LNCaP clone FGC (cell line): Measurements from ENCODE around the gene ZFYVE9.

Source experiments
- DNase-seq: peaks from one replicate; pipeline ENCODE4 v3.0.0-alpha.2; 2011; ENCODE audit warnings: low read depth
- H3K4me3 ChIP-seq: 2 replicates; pipeline ENCODE4 v1.5.1; 2011; ENCODE audit warnings: mild to moderate bottlenecking, low read depth, low read length, control low read depth
- TF ChIP-seq, protein P1 (sequence below): IDR thresholded peaks from 2 replicates; pipeline ENCODE4 v1.5.1; 2012; ENCODE audit warnings: mild to moderate bottlenecking; ENCODE audit not compliant: control insufficient read depth, insufficient read depth; ENCODE audit errors: extremely low read depth

Gene ZFYVE9

DNA sequence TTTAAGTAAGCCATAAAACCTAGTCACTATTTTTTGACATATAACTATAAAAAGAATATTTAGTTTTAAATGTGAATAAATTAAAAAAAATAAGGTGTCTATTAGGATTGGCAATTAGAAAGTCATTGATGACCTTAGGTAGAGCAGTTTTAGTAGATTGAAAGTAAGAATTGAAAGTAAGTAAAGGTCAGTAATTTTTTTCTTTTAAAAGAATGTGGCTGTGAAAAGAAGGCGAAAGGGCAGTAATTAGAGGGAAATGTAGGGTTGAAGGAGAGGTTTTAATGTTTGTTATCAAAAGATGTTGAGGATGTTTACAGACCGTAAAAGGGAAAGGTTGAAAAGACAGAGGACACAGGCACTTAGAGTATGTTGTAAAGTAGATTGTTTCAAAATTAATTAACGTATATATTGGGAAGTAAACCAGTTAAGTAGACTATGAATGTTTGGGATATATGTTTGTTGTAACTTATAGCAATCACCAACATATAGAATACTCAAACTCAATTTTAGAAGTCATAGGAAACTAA is 41.0 kb downstream of the ZFYVE9 start:
- TF ChIP-seq, protein P1, sequence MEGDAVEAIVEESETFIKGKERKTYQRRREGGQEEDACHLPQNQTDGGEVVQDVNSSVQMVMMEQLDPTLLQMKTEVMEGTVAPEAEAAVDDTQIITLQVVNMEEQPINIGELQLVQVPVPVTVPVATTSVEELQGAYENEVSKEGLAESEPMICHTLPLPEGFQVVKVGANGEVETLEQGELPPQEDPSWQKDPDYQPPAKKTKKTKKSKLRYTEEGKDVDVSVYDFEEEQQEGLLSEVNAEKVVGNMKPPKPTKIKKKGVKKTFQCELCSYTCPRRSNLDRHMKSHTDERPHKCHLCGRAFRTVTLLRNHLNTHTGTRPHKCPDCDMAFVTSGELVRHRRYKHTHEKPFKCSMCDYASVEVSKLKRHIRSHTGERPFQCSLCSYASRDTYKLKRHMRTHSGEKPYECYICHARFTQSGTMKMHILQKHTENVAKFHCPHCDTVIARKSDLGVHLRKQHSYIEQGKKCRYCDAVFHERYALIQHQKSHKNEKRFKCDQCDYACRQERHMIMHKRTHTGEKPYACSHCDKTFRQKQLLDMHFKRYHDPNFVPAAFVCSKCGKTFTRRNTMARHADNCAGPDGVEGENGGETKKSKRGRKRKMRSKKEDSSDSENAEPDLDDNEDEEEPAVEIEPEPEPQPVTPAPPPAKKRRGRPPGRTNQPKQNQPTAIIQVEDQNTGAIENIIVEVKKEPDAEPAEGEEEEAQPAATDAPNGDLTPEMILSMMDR = no peak
- no peak overlapping the region for H3K4me3 ChIP-seq
- no peak for DNase-seq

DNA sequence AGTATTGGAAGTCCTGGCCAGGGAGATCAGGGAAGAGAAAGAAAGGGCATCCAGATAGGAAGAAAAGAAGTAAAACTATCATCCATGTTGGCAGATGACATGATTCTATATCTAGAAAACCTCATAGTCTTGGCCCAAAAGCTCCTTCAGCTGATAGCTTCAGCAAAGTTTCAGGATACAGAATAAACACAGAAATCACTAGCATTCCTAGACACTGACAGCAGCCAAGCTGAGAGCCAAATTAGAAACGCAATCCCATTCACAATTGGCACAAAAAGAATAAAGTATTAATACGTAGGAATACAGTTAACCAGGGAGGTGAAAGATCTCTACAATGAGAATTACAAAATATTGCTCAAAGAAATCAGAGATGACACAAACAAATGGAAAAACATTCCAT is 44.6 kb downstream of the ZFYVE9 start:
- TF ChIP-seq, protein P1 = no peak
- DNase-seq = no peak
- H3K4me3 ChIP-seq = no peak overlapping the region

DNA sequence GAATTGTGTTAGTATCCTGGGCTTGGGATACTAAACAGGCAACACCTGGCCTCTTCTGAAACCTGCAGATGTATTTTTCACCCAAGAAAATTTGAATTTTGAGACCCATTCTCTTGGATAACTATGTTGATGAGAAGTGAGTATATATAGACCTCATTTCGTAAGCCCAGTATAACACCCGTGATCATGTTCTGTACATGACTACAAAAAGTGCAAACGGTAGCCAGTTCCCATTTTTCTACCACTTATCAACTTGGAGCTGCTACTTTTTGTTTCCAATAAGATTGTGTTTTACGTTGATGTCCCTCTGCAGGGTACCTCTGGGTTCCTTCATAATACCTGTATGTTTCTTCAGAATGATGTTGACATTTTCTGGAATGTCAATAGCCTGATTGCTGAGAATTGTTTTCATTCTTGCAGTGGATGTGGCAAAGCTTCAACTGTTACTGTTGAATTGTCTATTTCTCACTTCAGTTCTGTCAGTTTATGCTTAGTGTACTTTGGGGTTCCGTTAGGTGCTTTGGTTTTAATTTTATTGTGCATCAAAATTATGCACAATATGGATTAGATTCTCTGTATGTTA is 48.1 kb downstream of the ZFYVE9 start:
- TF ChIP-seq, protein P1 = no peak
- DNase-seq = no peak
- no peak overlapping the region for H3K4me3 ChIP-seq

DNA sequence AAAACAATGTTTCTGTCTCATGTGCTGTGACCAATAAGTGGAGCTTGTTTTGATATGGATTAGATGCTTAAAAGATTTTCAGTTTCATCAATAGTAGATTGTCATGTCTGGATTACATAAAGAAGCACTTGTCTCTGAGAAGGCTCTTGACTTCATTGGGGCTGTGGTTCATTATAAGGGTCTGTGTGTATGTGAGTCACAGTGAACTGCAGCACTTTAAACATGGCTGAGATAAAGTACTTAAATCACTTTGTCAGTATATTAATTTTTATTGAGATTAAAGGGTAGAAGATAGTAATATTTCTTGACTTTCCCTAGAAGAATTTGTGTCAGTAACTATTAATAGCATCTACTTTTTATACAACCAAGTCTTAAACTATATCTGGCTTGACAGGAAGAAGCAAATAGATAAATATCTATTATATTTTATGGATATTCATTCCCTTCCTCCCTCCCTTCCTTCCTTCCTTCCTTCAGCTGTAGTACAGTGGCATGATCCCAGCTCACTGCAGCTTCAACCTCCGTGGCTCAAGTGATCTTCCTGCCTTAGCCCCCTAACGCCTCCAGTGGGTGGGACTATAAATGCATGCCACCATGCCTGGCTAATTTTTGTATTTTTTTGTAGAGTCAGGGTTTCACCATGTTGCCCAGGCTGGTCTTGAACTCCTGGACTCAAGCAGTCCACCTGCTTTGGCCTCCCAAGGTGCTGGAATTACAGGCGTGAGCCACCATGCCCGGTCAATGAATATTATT is 48.8 kb downstream of the ZFYVE9 start:
- TF ChIP-seq, protein P1 = no peak
- H3K4me3 ChIP-seq = no peak overlapping the region
- no peak for DNase-seq

DNA sequence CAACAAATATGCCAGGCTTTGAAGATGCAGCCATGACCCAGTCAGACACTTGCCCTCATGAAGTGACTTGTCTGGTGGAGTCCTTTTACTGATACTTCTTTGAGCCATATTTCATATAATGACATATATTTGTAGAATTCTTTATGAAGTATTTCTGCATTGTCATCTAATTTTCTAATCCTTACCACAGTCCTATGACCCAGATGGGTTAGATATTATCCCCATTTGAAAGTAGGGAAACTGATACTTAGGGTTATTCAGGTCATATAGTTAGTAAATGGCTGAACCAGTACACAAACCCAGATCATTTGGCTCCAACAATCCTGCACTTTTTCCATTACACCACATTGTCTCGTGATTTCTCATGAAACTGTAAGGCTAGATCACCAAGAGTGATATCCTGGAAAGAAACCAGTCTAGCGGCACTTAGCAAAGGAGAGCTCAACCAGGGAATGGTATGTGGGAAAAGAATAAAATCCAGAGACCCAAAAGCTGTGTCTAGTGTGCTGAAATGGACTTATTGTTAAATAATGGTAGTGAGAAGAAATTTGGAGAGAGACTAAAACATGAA is 49.6 kb downstream of the ZFYVE9 start:
- TF ChIP-seq, protein P1 = no peak
- H3K4me3 ChIP-seq = no peak overlapping the region
- peak; percentile 62 for DNase-seq

DNA sequence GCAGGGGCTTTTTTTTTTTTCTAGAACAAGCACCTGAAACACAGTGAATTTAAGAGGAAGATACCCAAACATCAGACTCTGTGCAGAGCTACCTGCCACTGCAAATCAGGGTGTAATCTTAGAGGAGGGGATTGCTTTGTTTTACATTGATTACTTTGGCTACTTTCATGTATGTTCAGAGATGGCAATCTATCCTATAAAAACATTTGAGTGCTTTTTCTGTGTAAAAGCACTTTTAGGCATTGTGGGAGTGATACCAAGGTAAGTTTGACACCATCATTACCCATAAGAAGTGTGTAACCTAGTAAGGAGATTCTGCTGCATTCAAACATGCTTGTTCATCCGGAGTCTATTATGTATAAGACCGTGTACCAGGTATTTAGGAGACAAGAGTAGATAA is 50.1 kb downstream of the ZFYVE9 start:
- TF ChIP-seq, protein P1 = no peak
- no peak overlapping the region for H3K4me3 ChIP-seq
- peak; percentile 71 for DNase-seq

DNA sequence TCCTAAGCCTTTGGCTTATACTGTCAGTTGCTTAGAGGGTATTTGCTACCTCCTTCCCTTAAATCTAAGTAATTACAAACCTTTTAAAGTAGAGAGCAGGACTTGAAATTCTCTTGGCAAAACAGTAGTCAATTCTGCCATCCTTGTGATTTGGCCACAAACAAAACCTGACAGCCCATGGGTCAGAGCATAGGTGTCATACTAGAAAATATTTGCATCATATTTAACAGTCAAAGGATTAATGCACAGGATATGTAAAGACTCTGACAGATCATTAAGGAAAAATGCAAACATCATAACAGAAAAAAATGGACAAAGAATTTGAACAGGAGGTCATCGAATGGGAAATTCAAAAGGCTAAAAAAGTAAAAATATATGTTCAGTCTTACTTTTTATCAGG is 50.5 kb downstream of the ZFYVE9 start:
- TF ChIP-seq, protein P1 = no peak
- no peak overlapping the region for H3K4me3 ChIP-seq
- no peak for DNase-seq
